Hepatocyte (in vitro differentiated cells): Measurements from ENCODE around the gene CKLF.

Source experiments
- EZH2 ChIP-seq: fragments of 200-600 bp; sonication (generic); IDR thresholded peaks from 2 replicates; pipeline ENCODE4 v1.6.1; 2016; ENCODE audit warnings: antibody characterized with exemption, mild to moderate bottlenecking, borderline replicate concordance
- TF ChIP-seq, protein P1 (sequence below): fragments of 200-600 bp; sonication (generic); IDR thresholded peaks from 2 replicates; pipeline ENCODE4 v1.5.1; 2016; ENCODE audit warnings: antibody characterized with exemption, mild to moderate bottlenecking; ENCODE audit not compliant: poor library complexity

DNA sequence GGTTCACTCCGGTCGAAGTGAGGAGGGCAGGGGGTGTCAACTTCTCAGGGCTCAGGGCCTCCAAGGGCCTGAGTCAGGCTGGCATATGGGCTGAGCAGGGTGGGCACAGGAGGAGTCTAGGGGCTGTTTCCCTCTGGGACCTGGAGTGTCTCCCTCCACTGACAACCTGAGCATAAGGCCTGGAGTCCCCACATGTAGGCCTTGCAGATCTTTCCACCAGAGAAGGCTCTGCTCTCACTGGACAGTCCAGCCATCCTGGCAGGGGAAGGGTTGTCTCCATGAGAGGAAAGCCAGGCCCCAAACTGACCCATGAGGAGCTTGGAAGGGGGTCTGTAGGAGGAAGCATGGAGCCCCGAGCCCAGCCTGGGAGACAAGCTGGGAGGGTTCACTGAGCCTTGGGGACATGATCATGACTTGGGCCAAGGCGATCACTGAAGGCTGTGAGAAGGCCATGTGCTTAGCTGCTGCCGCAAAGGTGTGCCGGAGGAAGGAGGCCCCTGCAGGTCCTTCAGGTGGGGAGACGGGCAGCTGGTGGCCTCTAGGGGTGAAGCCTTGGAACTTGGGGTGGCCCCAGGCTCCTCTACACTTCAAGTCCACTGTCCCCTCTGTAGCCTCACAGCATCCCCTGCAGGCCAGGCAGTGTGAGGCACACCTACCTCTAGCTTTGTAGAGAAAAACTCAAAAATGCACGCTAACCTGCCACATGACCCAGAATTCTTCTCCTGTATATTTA lies 36.8 kb downstream of the CKLF start:
- TF ChIP-seq EZH2 = no peak
- TF ChIP-seq, protein P1, sequence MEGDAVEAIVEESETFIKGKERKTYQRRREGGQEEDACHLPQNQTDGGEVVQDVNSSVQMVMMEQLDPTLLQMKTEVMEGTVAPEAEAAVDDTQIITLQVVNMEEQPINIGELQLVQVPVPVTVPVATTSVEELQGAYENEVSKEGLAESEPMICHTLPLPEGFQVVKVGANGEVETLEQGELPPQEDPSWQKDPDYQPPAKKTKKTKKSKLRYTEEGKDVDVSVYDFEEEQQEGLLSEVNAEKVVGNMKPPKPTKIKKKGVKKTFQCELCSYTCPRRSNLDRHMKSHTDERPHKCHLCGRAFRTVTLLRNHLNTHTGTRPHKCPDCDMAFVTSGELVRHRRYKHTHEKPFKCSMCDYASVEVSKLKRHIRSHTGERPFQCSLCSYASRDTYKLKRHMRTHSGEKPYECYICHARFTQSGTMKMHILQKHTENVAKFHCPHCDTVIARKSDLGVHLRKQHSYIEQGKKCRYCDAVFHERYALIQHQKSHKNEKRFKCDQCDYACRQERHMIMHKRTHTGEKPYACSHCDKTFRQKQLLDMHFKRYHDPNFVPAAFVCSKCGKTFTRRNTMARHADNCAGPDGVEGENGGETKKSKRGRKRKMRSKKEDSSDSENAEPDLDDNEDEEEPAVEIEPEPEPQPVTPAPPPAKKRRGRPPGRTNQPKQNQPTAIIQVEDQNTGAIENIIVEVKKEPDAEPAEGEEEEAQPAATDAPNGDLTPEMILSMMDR = peak; percentile 27
